SU-DHL-6 (cell line): ENCODE measurements around the gene KLK15.

Experiments
- H2AFZ ChIP-seq: fragments of 200-600 bp; sonication (generic); 2 replicates; pipeline ENCODE4 v1.6.1; 2014; ENCODE audit warnings: low read depth, mild to moderate bottlenecking, moderate library complexity, mixed read lengths, antibody characterized with exemption, low read length; ENCODE audit not compliant: severe bottlenecking
- H3F3A ChIP-seq: fragments of 200-600 bp; shearing (Covaris generic); 2 replicates; pipeline ENCODE4 v1.6.0; 2016; ENCODE audit warnings: antibody characterized with exemption, mild to moderate bottlenecking; ENCODE audit not compliant: insufficient read depth
- H3K27ac ChIP-seq: fragments of 200-600 bp; sonication (generic); 2 replicates; pipeline ENCODE4 v1.5.1; 2016; ENCODE audit warnings: low read depth, mild to moderate bottlenecking, low read length, moderate library complexity, mixed read lengths
- H3K27me3 ChIP-seq: fragments of 200-600 bp; sonication (generic), shearing (Covaris generic); 2 replicates; pipeline ENCODE4 v1.6.0; 2014; ENCODE audit warnings: mild to moderate bottlenecking, low read length
- H3K36me3 ChIP-seq: fragments of 200-600 bp; sonication (generic); 2 replicates; pipeline ENCODE4 v1.6.1; 2014; ENCODE audit warnings: mild to moderate bottlenecking, low read length, mixed read lengths
- H3K4me2 ChIP-seq: fragments of 300-600, 200-600 bp; shearing (Covaris generic), sonication (generic); 2 replicates; pipeline ENCODE4 v1.6.0; 2014; ENCODE audit warnings: low read length, low read depth, mild to moderate bottlenecking; ENCODE audit not compliant: poor library complexity, severe bottlenecking
- H3K4me3 ChIP-seq: fragments of 200-600 bp; sonication (generic); 2 replicates; pipeline ENCODE4 v1.5.1; 2014; ENCODE audit warnings: antibody characterized with exemption, low read length, mild to moderate bottlenecking, mixed read lengths; ENCODE audit not compliant: insufficient read depth, poor library complexity, severe bottlenecking
- H3K79me2 ChIP-seq: fragments of 200-600 bp; sonication (generic); 2 replicates; pipeline ENCODE4 v1.6.1; 2014; ENCODE audit warnings: mild to moderate bottlenecking, low read length, moderate library complexity; ENCODE audit not compliant: insufficient read depth
- H3K9ac ChIP-seq: fragments of 200-600 bp; sonication (generic); 2 replicates; pipeline ENCODE4 v1.7.0; 2014; ENCODE audit warnings: mild to moderate bottlenecking, low read length
- H3K9me2 ChIP-seq: fragments of 200-600 bp; sonication (generic); replicated peaks from 2 replicates; pipeline ENCODE4 v1.6.1; 2014; ENCODE audit warnings: low read length; ENCODE audit not compliant: insufficient read depth
- H3K9me3 ChIP-seq: fragments of 200-600 bp; sonication (generic); 2 replicates; pipeline ENCODE4 v1.6.1; 2014; ENCODE audit warnings: low read length, mixed read lengths; ENCODE audit not compliant: insufficient read depth
- H4K20me1 ChIP-seq: fragments of 200-600 bp; sonication (generic); 2 replicates; pipeline ENCODE4 v1.6.1; 2014; ENCODE audit warnings: low read depth, mild to moderate bottlenecking, antibody characterized with exemption, low read length, moderate library complexity, mixed read lengths
- EZH2phosphoT487 ChIP-seq: fragments of 200-600 bp; sonication (generic), shearing (Covaris generic); conservative IDR thresholded peaks from 2 replicates; pipeline ENCODE4 v1.6.1; 2018; ENCODE audit warnings: mild to moderate bottlenecking, antibody characterized with exemption, low read length, moderate library complexity, mixed read lengths
- TF ChIP-seq, protein P1 (sequence below): fragments of 200-600 bp; sonication (generic); IDR thresholded peaks from one replicate; pipeline ENCODE4 v1.5.1; 2017; ENCODE audit warnings: antibody characterized with exemption, mild to moderate bottlenecking, low read length, moderate library complexity; ENCODE audit not compliant: insufficient read depth, poor library complexity, severe bottlenecking

The KLK15 gene

DNA sequence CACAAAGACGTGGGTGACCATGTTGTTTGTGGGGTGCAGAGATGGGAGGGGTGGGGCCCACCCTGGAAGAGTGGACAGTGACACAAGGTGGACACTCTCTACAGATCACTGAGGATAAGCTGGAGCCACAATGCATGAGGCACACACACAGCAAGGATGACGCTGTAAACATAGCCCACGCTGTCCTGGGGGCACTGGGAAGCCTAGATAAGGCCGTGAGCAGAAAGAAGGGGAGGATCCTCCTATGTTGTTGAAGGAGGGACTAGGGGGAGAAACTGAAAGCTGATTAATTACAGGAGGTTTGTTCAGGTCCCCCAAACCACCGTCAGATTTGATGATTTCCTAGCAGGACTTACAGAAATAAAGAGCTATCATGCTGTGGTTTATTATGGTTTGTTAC lies 45.5 kb upstream of the KLK15 start:
- Histone ChIP-seq H3K9ac (no peak overlapping the region), H3K9me2 (no peaks in the 10 kb centered on the region), H3K79me2 (no peaks in the 10 kb centered on the region), H3F3A (no peaks in the 10 kb centered on the region), H4K20me1 (no peaks in the 10 kb centered on the region), H3K27ac (no peak overlapping the region), H3K4me2 (no peak overlapping the region), H2AFZ (no peak overlapping the region), H3K4me3 (no peak overlapping the region), H3K9me3 (no peaks in the 10 kb centered on the region), H3K27me3 (no peaks in the 10 kb centered on the region; the same call in 1 of the 2 replicates), H3K36me3 (no peaks in the 10 kb centered on the region)
- TF ChIP-seq EZH2phosphoT487 = no peak
- TF ChIP-seq, protein P1, sequence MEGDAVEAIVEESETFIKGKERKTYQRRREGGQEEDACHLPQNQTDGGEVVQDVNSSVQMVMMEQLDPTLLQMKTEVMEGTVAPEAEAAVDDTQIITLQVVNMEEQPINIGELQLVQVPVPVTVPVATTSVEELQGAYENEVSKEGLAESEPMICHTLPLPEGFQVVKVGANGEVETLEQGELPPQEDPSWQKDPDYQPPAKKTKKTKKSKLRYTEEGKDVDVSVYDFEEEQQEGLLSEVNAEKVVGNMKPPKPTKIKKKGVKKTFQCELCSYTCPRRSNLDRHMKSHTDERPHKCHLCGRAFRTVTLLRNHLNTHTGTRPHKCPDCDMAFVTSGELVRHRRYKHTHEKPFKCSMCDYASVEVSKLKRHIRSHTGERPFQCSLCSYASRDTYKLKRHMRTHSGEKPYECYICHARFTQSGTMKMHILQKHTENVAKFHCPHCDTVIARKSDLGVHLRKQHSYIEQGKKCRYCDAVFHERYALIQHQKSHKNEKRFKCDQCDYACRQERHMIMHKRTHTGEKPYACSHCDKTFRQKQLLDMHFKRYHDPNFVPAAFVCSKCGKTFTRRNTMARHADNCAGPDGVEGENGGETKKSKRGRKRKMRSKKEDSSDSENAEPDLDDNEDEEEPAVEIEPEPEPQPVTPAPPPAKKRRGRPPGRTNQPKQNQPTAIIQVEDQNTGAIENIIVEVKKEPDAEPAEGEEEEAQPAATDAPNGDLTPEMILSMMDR = no peak

DNA sequence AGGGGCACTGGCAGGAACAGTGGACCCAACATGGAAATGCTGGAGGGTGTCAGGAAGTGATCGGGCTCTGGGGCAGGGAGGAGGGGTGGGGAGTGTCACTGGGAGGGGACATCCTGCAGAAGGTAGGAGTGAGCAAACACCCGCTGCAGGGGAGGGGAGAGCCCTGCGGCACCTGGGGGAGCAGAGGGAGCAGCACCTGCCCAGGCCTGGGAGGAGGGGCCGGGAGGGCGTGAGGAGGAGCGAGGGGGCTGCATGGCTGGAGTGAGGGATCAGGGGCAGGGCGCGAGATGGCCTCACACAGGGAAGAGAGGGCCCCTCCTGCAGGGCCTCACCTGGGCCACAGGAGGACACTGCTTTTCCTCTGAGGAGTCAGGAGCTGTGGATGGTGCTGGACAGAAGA lies 44.0 kb upstream of the KLK15 start:
- Histone ChIP-seq H3K9ac (no peak overlapping the region), H3K4me3 (no peak overlapping the region), H3K4me2 (no peak overlapping the region), H3K79me2 (no peaks in the 10 kb centered on the region), H4K20me1 (no peaks in the 10 kb centered on the region), H3F3A (no peaks in the 10 kb centered on the region), H3K27ac (no peak overlapping the region), H3K9me2 (no peaks in the 10 kb centered on the region), H3K36me3 (no peaks in the 10 kb centered on the region), H3K9me3 (no peaks in the 10 kb centered on the region), H3K27me3 (no peaks in the 10 kb centered on the region; the same call in 1 of the 2 replicates), H2AFZ (no peak overlapping the region)
- no peak for TF ChIP-seq EZH2phosphoT487
- TF ChIP-seq, protein P1 = no peak

DNA sequence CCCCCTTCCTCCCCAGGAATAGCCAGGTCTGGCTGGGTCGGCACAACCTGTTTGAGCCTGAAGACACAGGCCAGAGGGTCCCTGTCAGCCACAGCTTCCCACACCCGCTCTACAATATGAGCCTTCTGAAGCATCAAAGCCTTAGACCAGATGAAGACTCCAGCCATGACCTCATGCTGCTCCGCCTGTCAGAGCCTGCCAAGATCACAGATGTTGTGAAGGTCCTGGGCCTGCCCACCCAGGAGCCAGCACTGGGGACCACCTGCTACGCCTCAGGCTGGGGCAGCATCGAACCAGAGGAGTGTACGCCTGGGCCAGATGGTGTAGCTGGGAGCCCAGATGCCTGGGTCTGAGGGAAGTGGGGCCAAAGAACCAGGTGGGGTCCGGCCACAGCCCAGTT lies 43.1 kb upstream of the KLK15 start:
- H3K27ac ChIP-seq = no peak overlapping the region
- no peaks in the 10 kb centered on the region for H4K20me1 ChIP-seq
- H3K4me3 ChIP-seq = no peak overlapping the region
- no peaks in the 10 kb centered on the region for H3F3A ChIP-seq
- no peaks in the 10 kb centered on the region for H3K36me3 ChIP-seq
- TF ChIP-seq, protein P1 = no peak
- TF ChIP-seq EZH2phosphoT487 = no peak
- no peak overlapping the region for H2AFZ ChIP-seq
- H3K4me2 ChIP-seq = no peak overlapping the region
- H3K27me3 ChIP-seq = no peaks in the 10 kb centered on the region; the same call in 1 of the 2 replicates
- no peak overlapping the region for H3K9ac ChIP-seq
- H3K79me2 ChIP-seq = no peaks in the 10 kb centered on the region
- no peaks in the 10 kb centered on the region for H3K9me3 ChIP-seq
- no peaks in the 10 kb centered on the region for H3K9me2 ChIP-seq

DNA sequence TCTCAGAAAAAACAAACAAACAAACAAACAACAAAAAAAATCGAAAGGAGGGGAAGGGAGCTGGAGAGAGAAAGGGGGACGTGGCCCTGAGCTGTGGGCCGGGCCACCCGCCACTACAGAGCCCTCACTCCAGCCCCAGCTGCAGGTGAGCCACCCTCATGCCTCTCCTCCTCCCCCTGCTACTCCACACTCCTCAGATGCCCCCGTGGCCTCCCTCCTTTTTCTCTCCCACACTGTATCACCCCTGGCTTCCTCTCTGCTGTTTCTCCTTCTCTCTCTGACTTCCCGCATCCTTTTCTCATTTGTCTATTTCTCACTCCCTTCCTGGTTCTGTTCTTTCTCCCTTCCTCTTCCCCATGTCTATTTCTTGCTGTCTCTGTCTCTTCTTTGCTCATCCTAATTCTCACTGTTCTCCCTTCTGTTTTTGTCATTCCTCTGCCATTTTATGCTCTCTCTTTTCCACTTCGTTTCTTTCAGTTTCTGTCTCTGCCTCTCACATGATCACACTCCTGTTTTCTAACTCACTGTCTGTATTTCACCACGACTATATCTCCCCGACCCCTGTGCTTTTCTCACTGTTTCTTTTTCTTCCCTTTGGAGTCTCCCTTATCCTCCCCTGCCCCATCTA lies 42.5 kb upstream of the KLK15 start:
- Histone ChIP-seq H3K27me3 (no peaks in the 10 kb centered on the region; the same call in 1 of the 2 replicates), H3K27ac (no peak overlapping the region), H3K9me2 (no peaks in the 10 kb centered on the region), H3K4me3 (no peak overlapping the region), H3K4me2 (no peak overlapping the region), H3K79me2 (no peaks in the 10 kb centered on the region), H4K20me1 (no peaks in the 10 kb centered on the region), H3K9me3 (no peaks in the 10 kb centered on the region), H2AFZ (no peak overlapping the region), H3K36me3 (no peaks in the 10 kb centered on the region), H3F3A (no peaks in the 10 kb centered on the region), H3K9ac (no peak overlapping the region)
- TF ChIP-seq, protein P1 = no peak
- TF ChIP-seq EZH2phosphoT487 = no peak
